NCI-H524 treated with DMSO at 0.1 percent for 48 hours (cell line): ENCODE measurements around the gene AUTS2.

Experiments
- DNase-seq: peaks from one replicate; lab custom pipeline; 2025; lab: John Stamatoyannopoulos, UW

Gene AUTS2

DNA sequence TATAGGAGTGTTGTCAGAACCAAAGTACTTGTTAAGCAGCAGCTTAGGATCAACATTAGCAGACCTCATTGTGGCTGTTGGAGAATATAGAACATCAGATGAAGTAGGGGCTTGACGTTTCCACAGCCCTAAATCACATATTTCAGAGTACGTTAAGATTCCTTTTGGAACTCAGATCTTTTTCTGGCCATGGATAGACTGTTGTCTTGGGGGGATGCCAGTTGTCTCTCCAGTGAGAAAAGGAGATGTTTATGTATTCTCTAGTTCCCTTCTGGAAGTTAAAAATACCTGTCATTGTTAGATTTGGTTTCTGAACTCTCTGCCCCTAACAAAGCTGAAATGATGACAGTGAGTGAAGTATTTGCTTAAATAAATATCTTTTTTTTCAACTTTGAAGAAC is 191.3 kb downstream of the AUTS2 start:
- no peak for DNase-seq

DNA sequence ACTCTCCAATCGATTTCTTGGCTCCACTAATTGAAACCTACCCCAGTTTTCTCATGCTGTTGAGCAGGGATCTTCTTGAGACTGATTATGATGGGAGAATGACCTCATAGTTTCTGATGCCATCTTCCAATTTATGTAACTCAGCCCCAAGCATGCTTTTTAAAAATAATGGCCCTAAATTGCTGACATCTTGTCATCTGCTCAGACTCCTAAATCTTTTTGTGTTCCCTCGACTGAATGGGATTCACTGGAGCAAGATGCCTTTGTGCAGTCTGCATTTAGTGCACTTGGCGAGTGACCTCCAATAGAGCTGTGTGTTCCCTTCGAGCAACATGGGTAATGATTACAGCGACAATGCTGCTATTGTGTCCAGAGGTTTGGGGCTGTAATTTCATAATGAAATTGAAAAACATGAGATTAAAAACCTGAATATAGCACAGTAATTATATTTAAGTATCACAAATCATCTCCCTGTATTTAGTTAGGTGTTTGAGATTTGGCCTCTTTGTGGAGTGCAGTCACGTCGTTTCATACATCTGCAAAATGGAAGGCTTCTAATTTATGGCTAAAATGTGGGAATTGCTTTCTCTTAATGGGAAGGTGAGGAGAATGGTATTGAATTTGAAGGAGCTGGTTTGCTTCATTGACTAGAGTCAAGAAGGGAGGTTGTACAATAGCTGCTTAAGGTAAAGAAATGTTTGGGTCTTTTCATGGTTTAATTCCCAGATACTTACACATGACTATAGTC is 192.9 kb downstream of the AUTS2 start:
- no peak for DNase-seq

DNA sequence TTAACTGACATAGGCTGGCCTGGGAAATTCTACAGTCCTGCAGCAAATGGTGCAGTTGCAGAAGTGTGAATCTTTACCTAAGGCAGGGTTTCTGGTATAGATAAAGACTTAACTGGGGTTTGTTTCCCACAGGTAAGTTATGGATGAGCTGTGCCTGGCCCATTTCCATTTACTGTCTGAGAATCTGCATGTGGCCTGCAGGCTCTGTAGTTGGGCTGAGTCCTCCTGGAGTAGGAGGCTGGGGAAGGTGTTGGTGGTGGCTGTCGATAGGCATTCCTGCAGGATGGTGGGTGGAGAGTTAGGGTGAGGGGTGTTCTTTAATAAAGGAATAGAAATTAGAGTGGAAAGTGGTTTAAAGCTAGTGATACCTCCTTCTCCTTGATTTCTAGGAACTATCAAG is 193.5 kb downstream of the AUTS2 start:
- DNase-seq: no peak

DNA sequence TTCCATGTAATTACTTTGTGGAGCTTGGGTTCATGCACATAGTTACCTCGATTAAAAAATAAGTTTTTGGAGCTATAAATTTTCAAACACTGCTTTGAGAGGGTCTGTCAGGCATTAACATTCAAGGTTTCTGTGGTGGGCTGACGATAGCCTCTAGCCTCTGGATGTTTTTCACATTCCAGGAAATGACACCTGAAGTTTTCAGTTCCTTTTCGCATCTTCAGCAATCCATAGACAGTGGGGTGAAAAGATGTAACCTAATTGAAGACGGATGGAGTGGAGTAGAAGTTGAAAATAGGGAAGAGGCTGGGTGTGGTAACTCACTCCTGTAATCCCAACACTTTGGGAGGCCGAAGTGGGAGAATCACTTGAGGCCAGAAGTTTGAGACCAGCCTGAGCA is 197.7 kb downstream of the AUTS2 start:
- DNase-seq: no peak

DNA sequence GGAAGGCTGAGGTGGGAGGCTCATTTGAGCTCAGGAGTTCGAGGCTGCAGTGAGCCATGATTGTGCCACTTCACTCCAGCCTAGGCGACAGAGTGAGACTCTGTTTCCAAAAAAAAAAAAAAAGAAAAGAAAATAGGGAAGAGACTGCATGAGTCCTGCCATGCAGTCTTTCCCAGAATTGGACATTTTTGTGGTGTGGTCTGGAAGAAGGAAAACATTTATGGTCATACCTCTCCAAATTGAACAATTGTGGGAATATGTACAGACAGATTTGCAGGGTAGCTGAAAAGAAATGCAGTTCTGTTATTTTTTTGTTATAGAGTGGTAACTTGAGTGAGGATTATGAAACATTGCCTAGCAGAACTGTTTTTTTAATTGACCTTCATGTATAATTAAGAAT is 198.1 kb downstream of the AUTS2 start:
- no peak for DNase-seq

DNA sequence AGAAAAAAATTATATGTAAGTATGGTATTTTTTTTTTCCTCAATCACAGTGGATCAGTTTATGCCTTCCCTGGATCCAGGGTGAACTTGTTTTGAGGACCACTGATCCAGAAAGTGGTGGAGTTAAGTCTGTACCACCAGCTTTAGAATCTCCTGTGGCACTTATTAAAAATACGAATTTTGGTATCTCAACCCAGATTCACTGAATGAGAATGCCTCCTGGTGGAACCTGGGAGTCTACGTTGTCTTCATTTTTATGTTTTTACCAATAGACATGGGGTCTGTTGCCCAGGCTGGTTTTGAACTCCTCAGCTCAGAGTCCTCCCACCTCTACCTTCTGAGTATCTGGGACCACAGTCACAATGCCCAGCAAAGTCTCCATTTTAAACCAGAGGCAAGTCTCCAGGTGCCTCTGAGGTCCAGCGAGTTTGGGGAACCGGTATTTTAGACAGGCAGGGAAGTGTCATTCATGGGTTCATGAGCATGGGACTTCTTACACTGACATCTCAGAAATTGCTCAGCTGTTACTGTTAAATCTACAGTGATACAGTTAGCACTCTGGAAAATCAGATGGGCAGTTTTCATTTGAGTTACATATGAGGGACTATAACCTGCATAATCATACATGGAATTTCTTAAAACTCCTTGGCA is 200.9 kb downstream of the AUTS2 start:
- DNase-seq: no peak

DNA sequence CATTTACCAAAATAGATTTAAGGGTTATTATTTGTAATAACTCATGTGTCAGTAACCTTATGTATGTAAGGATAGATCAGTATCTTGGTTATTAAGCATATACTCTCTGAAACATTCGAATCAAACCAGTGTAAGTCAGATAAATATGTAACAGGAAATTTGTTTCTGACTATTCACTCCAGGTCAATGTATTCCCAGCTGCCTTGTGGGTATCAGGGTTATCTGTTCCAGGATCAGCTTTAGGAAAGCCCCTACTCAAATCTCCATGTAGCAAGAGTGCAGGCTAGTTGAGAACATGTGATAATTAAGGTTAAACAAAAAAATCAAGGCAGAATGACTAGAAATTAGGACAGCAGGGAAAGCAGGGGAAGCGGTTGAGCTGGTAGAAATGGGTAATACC is 201.7 kb downstream of the AUTS2 start:
- DNase-seq: no peak

DNA sequence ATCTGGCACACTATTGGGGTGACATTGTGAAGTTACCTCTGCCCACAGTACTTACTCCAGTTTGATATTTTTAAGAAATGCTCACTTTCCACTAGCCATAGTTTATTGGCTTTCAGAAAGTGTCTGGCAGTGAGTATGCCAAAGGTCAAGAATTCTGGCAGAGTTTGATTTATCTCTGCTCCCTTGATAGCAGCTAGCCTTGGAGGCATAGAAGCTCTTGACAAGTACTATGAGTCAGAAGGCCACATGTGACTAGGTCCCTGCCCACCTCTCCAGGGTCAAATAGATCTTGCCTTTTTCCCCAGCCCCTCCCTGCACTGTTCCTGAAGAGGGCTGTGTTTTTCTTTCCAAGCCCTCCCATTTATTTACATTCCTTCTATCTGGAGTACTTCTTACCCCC is 202.2 kb downstream of the AUTS2 start:
- no peak for DNase-seq

DNA sequence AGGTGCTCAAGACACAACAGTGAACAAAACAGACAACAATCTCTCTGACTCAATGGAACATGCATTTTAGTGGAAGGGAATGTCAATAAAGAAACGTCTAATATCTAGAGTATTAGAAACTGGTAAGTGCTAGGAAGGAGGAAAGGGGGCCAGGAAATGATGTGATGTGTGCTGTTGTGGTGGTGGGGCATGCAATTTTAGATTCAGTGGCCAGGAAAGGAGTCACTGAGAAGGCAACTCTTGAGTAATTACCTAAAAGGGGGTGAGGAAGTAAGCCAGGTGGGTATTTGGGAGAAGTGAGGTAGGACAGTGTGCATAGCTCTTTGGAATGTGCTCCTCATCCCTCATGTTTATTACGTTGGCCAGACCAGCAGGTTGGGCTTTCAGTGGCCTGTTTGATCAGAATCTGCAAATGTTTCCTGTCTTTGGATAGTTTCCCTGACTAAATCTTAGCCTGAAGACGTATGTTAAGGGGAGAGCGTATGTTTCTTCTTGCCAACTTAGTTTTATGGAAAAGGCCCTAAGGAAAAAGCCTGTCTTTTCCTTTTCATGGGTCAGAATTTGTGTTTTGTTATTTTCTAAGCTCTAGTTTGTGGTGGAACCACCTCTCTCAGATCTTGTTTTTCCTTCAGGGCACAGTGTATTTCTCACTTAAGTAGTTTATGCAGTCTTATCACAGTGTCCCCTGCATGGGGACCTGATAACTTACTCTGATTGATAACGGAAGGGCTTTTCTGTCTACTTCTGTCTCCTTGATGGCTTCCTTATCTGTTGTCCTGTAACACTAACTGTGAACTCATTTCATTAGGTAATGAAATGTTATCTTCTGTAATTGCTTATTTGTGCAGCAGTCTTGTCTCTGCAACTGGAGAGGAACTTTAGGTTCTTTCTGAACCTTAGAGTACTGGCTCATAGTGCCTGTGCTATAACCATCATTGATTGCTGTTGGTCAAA is 203.7 kb downstream of the AUTS2 start:
- no peak for DNase-seq

DNA sequence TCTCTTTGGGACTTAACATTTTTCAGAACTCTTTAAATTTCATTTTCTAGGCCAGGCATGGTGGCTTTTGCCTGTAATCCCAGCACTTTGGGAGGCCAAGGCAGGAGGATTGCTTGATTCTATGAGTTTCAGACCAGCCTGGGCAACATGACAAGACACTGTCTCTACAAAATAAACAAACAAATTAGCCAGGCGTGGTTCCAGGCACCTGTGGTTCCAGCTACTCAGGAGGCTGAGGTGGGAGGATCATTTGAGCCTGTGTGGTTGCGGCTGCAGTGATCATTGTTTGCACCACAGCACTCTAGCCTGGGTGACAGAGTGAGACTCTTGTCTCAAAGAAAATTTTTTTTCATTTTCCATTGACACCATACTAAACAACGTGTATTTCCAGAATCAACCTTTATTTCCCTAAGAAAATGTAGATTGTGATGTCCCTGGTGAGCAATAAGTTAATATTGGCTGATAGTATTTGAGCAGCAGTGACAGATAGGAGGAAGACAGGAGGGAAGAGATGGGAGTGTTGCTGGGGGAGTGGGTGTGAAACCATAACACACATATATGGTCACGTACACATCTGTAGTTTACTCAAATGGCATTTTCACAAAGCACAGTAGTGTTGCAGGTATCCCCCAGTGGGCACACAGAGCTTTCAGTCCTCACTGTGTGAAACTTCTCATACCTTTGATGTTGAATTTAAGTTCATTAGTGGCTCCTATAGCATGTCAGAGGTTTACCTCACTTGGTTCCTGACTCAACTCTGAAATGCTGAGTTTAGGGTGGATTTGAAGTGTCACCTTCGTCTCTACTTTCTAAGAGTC is 205.6 kb downstream of the AUTS2 start:
- no peak for DNase-seq

DNA sequence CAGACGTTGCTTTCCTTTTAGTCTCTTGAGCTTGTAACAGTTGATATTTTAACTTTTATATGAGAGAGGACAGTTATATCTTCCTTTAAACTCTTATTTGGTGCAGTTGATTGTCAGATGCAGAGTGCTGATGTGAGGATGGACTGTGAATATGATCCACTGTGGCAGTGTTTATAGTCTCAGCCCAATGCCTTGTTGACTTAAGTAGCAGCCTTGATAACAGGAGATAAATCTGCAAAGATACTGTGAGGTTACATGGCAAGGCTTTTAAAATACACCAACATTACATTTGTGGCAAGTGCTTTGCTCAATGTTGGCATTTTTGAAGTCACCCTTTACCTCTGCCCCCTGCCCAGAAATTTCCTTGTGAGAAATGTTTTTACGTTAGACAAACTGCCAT is 206.7 kb downstream of the AUTS2 start:
- DNase-seq: no peak

DNA sequence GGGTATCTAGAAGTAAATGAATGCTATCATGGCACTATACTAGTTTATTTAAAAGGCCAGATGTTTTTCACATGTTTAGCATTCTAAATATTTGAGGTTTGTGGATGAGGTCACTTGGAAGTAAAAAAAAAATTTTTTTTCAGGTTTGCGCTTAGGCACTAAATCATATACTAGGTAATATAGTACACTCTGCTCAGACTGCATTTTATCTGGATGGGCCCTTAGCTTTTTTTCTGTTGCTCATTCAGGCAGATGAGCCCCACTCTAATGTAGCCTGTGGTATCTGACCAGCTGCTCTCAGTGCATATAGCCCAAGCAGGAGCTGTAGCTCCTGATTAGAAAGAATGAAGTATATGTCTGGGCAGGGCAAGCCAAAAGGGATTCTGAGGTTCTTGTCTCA is 210.1 kb downstream of the AUTS2 start:
- no peak for DNase-seq

DNA sequence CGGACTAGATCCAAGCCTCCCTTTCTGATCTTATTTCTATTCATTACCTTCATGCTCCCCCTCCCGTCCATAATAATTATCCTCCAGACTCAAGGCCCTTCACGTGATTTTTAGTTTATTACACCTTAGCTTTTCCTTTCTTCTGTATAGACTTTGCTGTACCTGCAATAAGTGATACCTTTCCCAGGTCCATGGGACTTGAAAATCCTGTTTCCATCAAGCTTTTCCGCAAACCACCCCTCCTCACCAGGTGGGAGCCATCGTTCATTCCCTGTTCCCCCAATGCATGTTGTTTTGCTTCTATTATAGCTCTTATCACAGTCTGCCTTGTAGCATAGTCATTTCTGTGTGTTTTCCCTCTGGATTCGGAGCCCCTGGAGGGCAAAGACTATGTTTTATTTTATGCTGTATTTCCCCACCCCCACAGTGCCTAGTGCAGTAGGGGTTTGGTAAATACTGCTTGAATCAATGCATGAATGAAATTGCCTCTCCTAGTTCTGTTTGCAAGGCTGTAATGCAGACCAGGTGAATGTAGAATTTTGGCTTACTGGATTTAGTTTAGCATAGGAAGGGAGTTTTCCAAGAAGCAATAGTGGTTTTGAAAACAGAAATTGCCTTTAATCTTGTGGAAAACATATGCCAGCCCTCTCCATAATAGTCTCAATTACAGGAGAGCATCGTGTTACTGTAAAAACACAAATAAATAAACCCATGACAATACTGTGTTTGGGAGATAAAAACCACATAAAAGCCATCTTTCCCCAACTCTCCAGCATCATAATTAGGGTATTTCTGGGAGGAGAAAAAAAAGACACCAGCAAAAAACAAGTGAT is 213.4 kb downstream of the AUTS2 start:
- DNase-seq: no peak

DNA sequence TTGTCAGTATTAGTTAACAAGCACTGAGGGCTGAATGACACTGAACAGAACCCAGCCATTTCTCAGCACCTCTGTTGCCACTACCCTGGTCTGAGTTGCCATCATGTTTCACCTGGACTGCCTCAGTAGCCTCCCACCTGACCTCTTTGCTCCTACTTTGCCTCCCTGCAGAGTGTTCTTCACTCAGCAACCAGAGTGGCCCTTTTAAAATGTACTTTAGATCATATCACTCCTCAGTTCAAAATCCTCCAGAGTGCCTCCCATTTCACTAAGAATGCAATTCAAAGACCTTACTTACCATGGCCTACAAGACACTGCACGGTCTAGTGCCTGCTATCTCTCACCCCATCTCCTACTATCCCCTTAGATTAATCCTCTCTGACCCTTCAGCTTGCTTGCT is 214.5 kb downstream of the AUTS2 start:
- DNase-seq: no peak

DNA sequence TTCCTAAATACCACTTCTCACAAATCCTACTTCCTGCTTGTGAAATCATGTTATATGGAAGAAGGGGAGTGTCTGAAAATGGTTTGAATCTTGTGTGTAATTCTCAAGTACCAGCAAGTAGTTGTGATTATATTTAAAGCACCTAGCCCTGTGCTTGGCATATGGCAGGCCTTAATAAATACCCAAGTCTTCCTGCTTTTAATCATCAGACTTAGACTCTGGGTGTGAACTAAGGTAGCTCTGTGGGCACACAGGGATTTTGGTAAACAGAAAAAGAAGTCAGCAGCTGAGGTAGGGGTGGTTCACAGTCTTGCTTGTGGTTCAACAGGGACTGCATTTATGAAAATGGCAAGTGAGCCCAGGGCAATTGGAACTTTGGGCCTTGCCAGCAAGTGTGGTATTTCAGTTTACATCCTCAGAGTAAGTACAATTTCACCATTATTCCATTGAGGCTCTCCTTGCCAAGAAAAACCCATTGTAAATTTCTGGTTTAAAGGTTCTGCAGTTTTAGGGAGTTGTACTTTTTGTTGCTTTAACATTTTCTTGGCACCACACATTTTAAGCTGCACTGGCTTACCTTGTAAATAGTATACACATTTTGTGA is 215.5 kb downstream of the AUTS2 start:
- DNase-seq: no peak

DNA sequence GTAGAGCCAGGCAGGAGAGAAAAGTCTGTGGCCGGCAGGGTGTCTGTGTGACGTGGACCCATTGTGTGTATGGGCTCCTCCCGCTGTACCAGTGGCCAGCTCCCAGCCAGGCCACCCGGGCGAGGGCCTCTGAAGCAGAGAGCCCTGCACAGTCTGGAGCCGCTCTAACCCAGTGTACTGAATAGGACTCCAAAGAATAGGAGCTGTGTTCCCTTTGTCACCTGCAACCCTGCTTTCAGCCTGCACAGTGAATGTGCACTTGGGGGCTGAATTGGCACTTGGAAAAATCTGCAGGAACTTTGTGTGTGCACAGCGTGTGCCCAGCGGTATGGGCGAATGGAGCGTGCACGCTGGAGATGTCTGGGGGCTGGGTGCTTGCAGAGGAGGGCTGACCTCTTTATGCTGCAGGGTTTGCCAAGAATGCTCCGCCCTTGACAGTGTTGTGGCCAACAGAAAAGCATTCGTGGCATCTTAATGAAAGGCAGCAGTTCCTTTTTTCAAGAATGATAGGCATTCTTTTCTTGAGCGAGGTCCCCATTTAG is 216.2 kb downstream of the AUTS2 start:
- no peak for DNase-seq

DNA sequence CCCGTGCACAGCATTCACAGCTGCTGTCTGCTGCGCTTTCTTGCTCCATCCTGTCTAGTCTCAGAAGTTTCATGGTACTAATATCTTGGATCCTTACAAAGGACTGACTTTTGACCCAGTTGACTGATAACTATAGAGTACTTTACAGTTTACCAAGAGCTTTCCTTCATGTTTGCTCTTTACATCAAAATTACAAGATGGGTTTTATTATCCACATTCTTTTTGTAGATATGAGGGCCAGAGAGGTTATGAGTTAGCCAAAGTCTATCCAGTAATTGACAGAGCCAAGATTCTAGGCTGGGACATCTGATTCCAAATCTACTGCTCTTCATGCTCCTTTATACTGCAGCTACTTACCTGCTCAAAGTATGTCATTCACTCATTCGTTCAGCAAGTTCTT is 218.2 kb downstream of the AUTS2 start:
- DNase-seq: no peak

DNA sequence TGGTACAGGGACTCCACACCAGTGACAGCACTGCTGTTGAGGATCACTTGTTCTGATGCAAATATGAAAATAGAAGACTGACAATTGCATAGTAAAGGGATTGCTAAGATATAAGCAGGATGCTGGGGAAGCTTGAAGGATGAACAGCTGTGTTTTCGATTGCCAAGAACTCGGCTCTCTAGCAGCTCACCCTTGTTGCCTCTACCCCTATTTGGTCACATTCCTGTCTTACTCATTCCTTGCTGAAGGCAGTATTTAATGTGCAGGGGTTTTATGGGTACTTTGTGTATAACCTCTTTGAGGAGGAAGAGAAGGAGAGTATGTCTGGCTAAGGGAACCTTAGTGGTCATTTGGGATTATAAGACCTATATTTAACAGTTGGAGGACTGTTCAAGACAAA is 218.8 kb downstream of the AUTS2 start:
- no peak for DNase-seq

DNA sequence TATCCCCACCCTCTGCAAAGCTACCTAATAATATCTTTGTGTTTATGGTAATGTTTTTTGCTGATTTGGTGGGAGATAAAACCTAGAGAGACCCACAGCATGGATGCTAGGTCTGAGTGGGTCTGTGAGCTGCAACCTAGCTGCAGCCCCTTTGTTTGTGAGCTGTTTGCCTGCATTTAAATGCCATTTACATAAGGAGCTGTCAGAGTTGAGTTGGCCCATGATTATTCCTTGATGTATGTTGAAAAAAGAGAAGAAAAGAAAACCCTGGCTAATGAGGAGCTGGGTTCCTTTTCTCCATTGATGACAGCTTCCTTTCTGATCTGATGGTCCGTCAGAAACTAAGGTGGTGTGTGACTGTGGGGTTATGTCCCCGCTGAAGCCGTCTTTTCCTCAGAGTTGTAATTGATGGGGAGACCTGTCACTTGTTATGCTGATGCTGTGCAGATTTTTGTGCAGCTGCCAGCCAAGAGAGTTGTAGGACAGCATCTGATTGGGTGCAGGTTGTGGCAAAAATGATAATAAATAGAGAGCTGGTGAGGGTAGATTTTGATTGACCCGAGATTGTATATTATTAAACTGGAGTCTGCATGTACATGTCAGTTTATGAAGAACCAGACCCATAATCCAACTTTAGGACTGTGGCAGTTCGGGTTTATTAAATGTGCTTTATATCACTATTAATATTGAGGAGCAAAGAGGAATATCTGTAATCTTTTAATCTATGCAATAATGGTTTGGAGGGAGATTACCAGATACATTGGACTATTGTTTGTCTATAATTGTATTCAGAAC is 219.8 kb downstream of the AUTS2 start:
- no peak for DNase-seq
